RKO (cell line): ENCODE data around the gene LONP2.
"Not testable (repeated sequence)": the region's sequence is repeated elsewhere in the genome, so short reads cannot be mapped to it uniquely, and the experiment has no call there.

ENCODE experiments used
- DNase-seq: peaks from one replicate; pipeline ENCODE4 v3.0.0-alpha.2; 2016; ENCODE audit warnings: low spot score

LONP2 gene

GRCh38 chr16:48235556-48236136 is 8.5 kb upstream of the LONP2 start:
- DNase-seq, result no peak

- no peak for DNase-seq
Measured at GRCh38 chr16:48236286-48236685, 7.8 kb upstream of the LONP2 start.

- not testable (repeated sequence) for DNase-seq
Measured at GRCh38 chr16:48240147-48240546, 4.0 kb upstream of the LONP2 start.

DNA sequence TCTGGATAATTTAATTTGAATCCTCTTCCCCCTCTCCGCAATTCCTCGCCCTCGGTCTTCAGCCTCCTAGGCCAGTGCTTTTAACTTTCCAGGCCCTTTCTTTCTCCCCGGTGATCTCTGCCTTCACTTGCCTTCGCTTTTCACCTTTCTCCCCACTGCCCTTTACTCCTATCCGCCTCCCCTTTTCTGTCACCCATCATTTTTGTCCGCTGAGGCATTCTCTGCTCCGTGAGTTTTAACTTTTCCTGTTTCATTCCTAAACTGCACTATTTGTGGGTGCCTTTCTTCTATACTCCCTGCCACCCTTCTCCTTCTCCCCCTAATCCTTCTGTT is 729 bp downstream of the LONP2 start:
- DNase-seq, result no peak

DNA sequence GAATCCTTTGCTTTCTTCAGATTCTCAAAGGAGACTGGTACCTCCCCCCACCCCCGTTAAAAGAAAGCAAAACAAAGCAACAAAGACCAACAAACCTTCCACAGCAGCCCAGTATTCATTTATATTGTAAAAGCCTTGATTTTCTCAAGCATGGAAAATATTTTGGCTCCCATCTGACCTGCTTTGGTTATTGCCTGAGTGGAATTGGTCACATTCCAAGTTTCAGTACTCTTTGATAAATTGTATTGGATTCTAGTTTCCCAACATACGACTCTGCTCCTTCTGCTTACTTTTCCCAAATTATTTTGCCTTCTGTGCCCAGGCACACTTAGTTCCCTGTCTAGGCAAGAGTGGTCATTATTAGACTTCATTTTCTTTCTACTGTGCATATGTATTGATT is 2.0 kb downstream of the LONP2 start:
- no peak for DNase-seq

DNA sequence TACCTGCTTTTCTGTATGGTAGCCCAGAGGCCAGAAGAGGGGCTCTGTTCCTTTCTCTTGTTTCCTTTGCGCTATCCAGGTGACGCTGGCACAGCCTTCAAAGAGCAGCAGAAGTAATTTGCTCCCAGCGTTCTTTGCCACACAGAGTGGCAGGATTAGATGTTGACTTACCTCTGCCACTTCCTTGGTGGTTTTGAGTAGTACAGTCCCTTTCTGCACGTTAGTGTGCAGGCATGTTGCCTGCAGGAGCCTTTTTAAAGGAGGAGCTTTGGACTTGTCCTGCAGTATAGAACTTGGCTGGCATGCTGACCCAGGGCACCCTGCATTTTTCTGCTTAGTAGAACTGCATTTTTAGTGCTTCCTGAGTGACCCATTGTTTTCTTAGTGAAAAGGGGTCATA is 3.2 kb downstream of the LONP2 start, which contains the start of gene ABCC11:
ABCC11 (minus strand) TSS at position 229 of the 400 bp plus-strand sequence. CDS start 15,618 bp downstream, outside the sequence.
- no peak for DNase-seq

DNA sequence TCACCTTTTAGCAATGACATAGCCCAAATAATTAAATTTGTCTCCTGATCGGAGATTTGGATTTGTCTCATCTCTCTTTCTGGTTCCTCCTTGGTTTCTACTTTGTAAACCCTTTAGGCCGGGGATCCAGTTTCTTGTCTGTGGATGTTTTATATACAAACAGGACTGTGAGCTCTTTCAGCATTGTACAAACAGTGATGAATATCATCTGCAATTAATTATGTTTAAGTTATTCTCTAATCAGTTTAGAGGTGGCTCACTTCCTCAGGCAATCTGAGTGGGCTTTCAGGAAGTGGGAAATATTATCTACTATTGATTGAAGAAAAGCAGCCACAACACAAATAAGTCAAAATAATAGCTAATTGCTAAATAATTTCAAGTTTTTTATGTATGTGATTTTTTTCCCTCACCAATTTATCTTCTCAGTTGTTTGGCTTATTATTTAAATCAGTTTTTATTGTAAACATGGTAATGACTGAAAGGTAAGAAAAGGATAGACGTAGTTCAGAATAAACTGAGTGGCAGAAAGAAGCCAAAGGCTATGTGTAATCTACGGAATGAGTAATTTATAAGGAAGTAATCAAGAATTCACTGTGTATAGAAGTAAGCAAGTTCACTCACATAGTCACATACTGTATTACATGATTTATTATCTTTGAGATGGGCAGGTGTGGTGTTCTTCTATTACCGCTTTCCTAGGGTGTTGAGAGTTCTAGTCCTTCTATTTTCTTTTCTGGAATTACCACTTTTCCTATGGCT is 6.6 kb downstream of the LONP2 start:
- no peak for DNase-seq

GRCh38 chr16:48252013-48252412 is 7.9 kb downstream of the LONP2 start:
- no peak for DNase-seq

- no peak for DNase-seq
Measured at GRCh38 chr16:48256579-48257177, 12.6 kb downstream of the LONP2 start.

DNA sequence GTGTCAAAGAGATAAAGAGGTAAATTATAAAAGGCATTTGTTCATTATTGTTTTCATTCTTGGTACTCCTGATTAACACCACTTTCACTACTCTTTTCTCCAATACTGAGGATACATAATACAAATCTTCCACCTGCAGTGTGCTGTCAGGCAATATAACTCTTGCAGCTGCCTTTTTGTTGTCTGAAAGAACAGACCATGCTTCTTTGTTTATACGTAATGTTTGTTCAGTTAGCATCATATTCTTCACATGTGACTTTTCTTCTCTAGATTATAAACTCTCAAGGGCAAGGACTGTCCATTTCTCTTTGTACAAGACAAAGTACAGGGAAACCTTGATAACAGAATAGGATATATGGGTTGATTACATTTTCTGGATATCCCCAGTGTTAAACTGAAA is 17.5 kb downstream of the LONP2 start:
- DNase-seq, result no peak

GRCh38 chr16:48262631-48263030 is 18.5 kb downstream of the LONP2 start:
- no peak for DNase-seq

GRCh38 chr16:48269011-48269410 is 24.9 kb downstream of the LONP2 start:
- no peak for DNase-seq

- no peak for DNase-seq
Measured at GRCh38 chr16:48271728-48272127, 27.6 kb downstream of the LONP2 start.

DNA sequence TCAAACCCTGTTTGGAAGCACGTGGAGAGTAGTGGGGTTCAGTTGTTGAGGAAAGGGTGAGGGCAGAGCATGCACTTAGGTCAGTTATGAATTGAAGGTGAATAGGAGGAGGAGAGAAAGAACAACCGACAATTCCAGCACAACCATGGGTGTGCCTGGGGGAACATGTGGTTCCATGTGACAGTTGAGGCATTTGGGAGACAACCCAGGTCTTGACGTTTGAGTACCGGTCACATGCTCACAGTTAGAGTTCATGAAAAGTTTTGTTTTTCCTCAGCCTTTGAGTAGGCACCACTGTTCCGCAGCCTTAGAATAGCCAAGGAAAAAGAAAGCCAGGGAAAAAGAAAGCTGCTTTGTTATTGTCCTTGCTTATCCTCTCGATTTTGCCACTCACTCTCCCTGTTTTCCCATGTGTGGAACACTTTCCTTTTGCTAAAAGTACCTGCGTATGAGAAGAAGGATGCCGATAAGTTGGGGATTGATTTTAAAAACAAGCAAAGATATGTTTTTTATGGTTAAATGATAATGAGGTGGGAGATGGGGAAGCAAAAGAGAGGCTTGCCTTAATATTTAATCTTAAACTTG is 28.8 kb downstream of the LONP2 start:
- DNase-seq, result no peak

DNA sequence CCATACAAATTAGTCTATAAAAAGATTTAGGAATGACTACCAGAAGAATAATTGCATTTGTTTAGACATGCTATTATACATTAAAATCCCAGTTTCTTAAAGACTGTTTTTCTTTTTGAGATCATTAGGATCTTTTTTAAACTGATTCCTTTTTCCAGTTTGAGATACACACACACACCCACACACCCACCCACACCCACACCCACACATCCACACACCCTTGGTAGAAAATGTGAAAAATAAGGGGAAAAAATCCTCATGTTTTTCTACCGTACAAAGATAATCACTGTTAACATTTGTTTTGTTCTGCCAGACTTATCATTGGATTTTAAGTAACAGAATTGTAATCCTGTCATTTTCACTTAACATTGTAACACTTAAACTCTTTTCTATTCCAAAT is 30.4 kb downstream of the LONP2 start:
- DNase-seq, result no peak

DNA sequence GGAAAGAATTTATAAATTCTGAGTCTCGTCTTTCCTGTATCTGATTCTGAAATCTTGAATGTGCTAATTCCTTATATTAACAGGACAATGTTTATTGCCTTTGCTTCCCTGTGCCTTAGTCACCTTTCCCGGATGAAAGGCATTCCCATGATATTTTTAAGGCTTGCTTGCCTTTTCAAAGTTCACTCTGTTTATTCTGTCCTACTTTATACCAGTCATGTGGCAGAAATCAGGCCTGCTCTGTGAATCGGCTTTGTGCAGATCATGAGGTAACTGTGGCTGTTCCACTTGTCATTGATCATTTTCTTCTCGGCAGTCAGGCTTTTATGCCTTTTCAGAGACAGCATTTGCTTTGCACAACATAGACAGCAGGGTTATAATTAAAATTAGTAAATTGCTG is 32.0 kb downstream of the LONP2 start:
- no peak for DNase-seq

- DNase-seq, result no peak
Measured at GRCh38 chr16:48277158-48277557, 33.1 kb downstream of the LONP2 start.

DNA sequence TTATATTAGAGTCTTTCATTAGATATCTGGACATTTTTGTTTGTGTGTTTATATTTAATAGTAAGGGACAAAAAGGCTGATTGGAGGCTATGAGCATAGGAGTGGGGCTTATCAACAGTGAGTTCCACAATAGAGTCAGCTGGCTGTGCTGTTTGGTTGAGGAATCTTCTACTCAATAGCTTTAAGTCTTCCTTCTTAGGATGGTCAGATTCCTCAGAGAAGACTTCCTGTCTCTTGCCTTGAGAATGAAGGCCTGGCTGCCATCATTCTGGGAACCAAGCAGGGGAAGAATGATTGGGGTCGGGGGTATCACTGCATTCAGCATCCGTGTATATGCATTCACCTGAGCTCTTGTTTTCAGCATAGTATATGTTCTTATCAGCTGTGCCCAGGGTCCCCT is 35.1 kb downstream of the LONP2 start:
- DNase-seq, result no peak

DNA sequence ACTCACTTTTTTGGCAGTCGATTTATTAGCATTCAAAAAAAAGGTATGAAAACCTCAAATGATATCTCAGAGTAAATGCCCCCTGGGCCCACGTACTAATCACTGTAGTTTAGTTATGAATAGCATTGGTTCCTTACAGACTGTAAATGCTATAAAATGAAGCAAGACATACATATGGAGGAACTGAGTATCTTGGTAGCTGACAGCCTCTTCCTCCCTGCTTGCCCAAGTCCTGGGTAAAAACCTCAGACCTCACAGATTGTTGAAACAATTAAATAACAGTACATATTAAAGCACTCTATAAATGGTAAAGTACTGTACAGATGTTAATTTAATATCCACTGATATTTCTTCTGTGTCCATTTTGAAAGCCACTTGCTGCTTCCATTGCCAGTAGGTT is 36.4 kb downstream of the LONP2 start:
- DNase-seq, result no peak

DNA sequence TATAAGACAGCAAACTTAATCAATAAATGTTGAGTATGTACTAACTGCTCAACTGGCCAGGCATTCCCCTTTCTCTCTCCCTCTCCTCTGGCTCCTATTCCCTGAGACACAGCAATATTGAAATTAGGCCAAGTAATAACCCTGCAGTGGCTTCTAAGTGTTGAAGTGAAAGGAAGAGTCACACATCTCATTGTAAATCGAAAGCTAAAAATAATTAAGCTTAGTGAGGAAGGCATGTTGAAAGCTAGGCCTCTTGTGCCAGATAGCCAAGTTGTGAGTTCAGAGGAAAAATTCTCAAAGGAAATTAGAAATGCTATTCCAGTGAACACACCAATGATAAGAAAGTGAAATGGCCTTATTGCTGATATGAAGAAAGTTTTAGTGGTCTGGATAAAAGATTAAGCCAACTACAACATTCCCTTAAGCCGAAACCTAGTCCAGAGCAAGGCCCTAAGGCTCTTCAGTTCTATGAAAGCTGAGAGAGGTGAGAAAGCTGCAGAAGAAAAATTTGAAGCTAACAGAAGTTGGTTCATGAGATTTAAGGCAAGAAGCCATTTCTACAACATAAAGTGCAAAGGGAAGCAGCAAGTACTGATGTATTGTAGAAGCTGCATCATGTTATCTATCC is 38.6 kb downstream of the LONP2 start:
- DNase-seq, result no peak

DNA sequence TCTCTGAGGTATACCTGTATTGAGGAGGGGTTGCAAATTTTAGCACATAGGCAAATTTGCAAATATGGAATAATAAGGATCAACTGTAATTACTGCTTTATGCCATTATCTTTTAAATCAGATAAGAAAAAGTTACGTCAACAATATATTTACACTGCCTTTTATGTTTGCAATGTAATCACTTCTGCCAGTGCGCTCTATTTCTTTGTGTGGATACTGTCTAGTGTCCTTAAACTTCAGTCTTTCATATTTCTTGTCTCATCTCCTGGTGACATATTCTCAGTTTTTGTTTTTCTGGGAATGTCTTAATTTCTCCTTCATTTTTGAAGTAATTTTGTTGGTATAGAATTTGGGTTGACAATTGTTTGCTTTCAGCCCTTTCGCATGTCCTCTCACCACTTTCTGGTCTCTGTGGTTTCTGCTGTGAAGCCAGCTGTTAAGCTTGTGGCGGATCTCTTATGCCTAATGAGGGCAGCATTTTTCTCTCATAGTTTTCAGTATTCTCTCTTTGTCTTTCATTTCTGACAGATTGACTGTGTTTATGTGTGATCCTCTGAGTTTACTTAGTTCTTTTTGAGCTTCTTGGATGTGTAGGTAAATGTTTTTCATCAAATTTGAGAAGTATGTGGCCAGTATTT is 40.8 kb downstream of the LONP2 start:
- no peak for DNase-seq

DNA sequence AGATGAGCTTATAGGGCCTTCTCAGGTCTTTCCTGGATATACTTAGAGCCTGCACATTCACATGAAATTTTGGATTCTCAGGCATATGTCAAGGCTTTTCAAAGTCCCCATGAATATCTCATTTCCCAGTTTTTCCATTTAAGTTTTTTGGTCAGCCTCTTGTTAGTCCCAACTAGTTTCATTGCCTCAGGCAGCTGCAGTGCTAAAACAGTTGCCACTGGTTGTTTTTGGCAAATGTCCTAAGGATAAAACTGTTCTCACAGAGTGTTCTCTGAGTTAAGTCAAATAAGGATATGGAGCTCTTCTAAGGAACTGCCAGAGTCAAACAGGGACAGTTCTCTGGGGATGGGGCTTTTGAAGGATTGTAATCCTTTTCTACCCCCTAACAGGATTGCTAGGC is 43.1 kb downstream of the LONP2 start:
- DNase-seq, result no peak
